Keratinocyte (primary cell): ENCODE data around the gene GPR63.

ENCODE experiments used
- EZH2 ChIP-seq: IDR thresholded peaks from one replicate; pipeline ENCODE4 v1.6.1; 2012; ENCODE audit warnings: inconsistent platforms, mild to moderate bottlenecking, low read length, moderate library complexity
- TF ChIP-seq, protein P1 (sequence below), 3 experiments: IDR thresholded peaks in 1 of 3; conservative IDR thresholded peaks in 1 of 3; optimal IDR thresholded peaks in 1 of 3; 2 replicates in 2 of 3; 3 replicates in 1 of 3; pipeline versions ENCODE3 to v1.5.1; 2011; ENCODE audit warnings: low read length in 3 of 3, mild to moderate bottlenecking in 3 of 3, moderate library complexity in 2 of 3, control low read depth in 1 of 3, inconsistent platforms in 1 of 3; ENCODE audit not compliant: insufficient read depth in 2 of 3; ENCODE audit errors: extremely low read depth in 1 of 3

DNA sequence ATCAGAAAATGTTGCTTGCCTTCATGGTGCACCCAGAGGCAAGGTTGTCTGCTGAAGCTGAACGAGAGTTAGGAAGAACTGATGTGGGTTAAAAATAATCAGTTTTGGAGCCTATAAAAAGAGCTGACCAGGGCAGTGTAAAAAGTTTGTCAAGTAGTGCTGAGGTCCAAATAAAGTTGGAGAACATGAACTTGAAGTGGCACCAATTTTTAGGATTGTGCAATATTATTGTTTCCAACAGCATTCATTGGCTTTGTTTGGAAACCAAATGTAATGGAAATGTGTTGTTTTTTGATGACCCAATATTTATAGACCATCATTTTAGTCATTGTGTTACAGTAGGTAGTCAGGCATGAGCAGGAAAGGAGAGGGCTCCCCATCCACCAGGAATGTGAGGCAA is 55.7 kb downstream of the GPR63 start:
- TF ChIP-seq, protein P1, sequence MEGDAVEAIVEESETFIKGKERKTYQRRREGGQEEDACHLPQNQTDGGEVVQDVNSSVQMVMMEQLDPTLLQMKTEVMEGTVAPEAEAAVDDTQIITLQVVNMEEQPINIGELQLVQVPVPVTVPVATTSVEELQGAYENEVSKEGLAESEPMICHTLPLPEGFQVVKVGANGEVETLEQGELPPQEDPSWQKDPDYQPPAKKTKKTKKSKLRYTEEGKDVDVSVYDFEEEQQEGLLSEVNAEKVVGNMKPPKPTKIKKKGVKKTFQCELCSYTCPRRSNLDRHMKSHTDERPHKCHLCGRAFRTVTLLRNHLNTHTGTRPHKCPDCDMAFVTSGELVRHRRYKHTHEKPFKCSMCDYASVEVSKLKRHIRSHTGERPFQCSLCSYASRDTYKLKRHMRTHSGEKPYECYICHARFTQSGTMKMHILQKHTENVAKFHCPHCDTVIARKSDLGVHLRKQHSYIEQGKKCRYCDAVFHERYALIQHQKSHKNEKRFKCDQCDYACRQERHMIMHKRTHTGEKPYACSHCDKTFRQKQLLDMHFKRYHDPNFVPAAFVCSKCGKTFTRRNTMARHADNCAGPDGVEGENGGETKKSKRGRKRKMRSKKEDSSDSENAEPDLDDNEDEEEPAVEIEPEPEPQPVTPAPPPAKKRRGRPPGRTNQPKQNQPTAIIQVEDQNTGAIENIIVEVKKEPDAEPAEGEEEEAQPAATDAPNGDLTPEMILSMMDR (optimal IDR thresholded peaks at IDR 0.05 in 1 of 3, IDR thresholded peaks at IDR 0.05 in 1 of 3, conservative IDR thresholded peaks at IDR 0.05 in 1 of 3; ENCODE audit: extremely low read depth in 1 of 3, insufficient read depth in 2 of 3, low read length in 3 of 3), result no peak
- no peak for TF ChIP-seq EZH2
